ENCODE results near the gene VIPR1.

GRCh38 chr3:42550250-42550649, 47.8 kb downstream of the VIPR1 start:
- TF ChIP-seq CTCF (IDR thresholded peaks at IDR 0.05; ENCODE audit: insufficient read depth, low read length) (no peak), REST (IDR thresholded peaks at IDR 0.05; ENCODE audit: insufficient replicate concordance, low read depth) (no peak), POLR2AphosphoS5 (IDR thresholded peaks at IDR 0.05; ENCODE audit: low read depth) (no peak), SPI1 (IDR thresholded peaks at IDR 0.05; ENCODE audit: borderline replicate concordance, low read depth) (no peak)
